ENCODE data around the gene ADGRG6.

GRCh38 chr6:142258305-142258704 lies 43.5 kb upstream of the ADGRG6 start:
- TF ChIP-seq CTCF (IDR thresholded peaks at IDR 0.05): no peak
- no peak for TF ChIP-seq POLR2A (IDR thresholded peaks at IDR 0.05)
- no peak for TF ChIP-seq POLR2AphosphoS5 (IDR thresholded peaks at IDR 0.05)
